Measurements from ENCODE around the gene GOLGA6L24.
"Not testable (repeated sequence)": the region's sequence is repeated elsewhere in the genome, so short reads cannot be mapped to it uniquely, and the experiment has no call there.

GOLGA6L24 gene

GRCh38 chr15:28321358-28322078, 36.4 kb downstream of the GOLGA6L24 start:
- Histone ChIP-seq H3K4me2 (ENCODE audit: low read depth, low read length, poor library complexity, severe bottlenecking) (peak overlapping the region; percentile 48), H3K79me2 (ENCODE audit: insufficient read depth, low read length) (peaks cover 18% of the 10 kb centered on the region), H3K9ac (ENCODE audit: low read depth, low read length, poor library complexity, severe bottlenecking) (peak overlapping the region; percentile 48), H3K4me3 (ENCODE audit: low read length, poor library complexity, severe bottlenecking) (peak overlapping the region; percentile 70)
- not testable (repeated sequence) for H2AFZ ChIP-seq (ENCODE audit: low read length); H3K27me3 ChIP-seq (ENCODE audit: insufficient read depth, low read length, poor library complexity, severe bottlenecking); H3K9me3 ChIP-seq (ENCODE audit: insufficient read depth, low read depth, low read length); H3K9me2 ChIP-seq (replicated peaks; ENCODE audit: low read depth, low read length); H3K4me1 ChIP-seq (ENCODE audit: insufficient read depth, low read length, poor library complexity, severe bottlenecking); H3F3A ChIP-seq (ENCODE audit: low read depth); H4K20me1 ChIP-seq (ENCODE audit: insufficient read depth, low read length, poor library complexity, severe bottlenecking); H3K36me3 ChIP-seq (ENCODE audit: insufficient read depth, low read length)

DNA sequence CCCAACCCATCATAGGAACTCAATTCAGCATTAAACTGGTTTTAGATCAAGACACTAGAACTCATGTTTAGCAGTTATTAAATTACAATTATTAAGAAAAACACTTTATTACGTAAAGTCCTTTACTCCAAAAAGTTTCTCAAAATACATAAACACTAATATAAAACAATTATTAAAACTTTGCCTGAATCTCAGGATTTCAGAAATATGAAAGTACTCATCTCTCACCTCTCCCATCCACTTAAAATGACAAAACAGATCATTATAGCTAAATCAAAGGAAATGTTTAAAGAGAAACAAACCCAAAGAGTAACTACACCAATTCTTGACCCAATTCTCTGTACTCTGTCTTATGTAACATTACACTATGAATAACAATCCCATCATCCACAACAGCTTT, 38.2 kb downstream of the GOLGA6L24 start:
- Histone ChIP-seq H3K79me2 (ENCODE audit: insufficient read depth, low read length) (peaks cover 22% of the 10 kb centered on the region), H3K4me2 (ENCODE audit: low read depth, low read length, poor library complexity, severe bottlenecking) (peak overlapping the region; percentile 48)
- not testable (repeated sequence) for H2AFZ ChIP-seq (ENCODE audit: low read length); H3K9me2 ChIP-seq (replicated peaks; ENCODE audit: low read depth, low read length); H3K4me3 ChIP-seq (ENCODE audit: low read length, poor library complexity, severe bottlenecking); H4K20me1 ChIP-seq (ENCODE audit: insufficient read depth, low read length, poor library complexity, severe bottlenecking); H3K36me3 ChIP-seq (ENCODE audit: insufficient read depth, low read length); H3K9me3 ChIP-seq (ENCODE audit: insufficient read depth, low read depth, low read length); H3F3A ChIP-seq (ENCODE audit: low read depth); H3K4me1 ChIP-seq (ENCODE audit: insufficient read depth, low read length, poor library complexity, severe bottlenecking); H3K9ac ChIP-seq (ENCODE audit: low read depth, low read length, poor library complexity, severe bottlenecking); H3K27me3 ChIP-seq (ENCODE audit: insufficient read depth, low read length, poor library complexity, severe bottlenecking)

- H4K20me1 ChIP-seq (ENCODE audit: insufficient read depth, low read length, poor library complexity, severe bottlenecking); H3K9me2 ChIP-seq (replicated peaks; ENCODE audit: low read depth, low read length); H2AFZ ChIP-seq (ENCODE audit: low read length); H3K9ac ChIP-seq (ENCODE audit: low read depth, low read length, poor library complexity, severe bottlenecking); H3K4me1 ChIP-seq (ENCODE audit: insufficient read depth, low read length, poor library complexity, severe bottlenecking); H3K27me3 ChIP-seq (ENCODE audit: insufficient read depth, low read length, poor library complexity, severe bottlenecking); H3K9me3 ChIP-seq (ENCODE audit: insufficient read depth, low read depth, low read length); H3K4me2 ChIP-seq (ENCODE audit: low read depth, low read length, poor library complexity, severe bottlenecking); H3K4me3 ChIP-seq (ENCODE audit: low read length, poor library complexity, severe bottlenecking); H3K36me3 ChIP-seq (ENCODE audit: insufficient read depth, low read length); H3F3A ChIP-seq (ENCODE audit: low read depth): not testable (repeated sequence)
- H3K79me2 ChIP-seq (ENCODE audit: insufficient read depth, low read length), result peaks cover 22% of the 10 kb centered on the region
Observed at GRCh38 chr15:28318828-28319227, 39.1 kb downstream of the GOLGA6L24 start.

DNA sequence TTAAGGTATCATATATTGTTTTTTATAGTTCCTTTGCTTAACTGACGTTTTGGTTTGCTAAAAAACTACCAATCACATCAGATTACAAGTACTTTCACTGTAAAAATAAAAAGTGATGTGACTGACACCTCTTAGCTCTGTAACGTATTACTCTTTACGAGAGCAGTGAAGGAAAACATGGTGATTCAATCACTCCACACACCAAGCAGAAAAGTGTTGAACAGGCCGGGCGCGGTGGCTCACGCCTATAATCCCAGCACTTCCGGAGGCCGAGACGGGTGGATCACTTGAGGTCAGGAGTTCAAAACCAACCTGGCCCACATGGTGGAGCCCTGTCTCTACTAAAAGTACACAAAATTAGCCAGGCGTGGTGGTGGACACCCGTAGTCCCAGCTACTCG, 39.8 kb downstream of the GOLGA6L24 start:
- H3K9me3 ChIP-seq (ENCODE audit: insufficient read depth, low read depth, low read length); H4K20me1 ChIP-seq (ENCODE audit: insufficient read depth, low read length, poor library complexity, severe bottlenecking); H2AFZ ChIP-seq (ENCODE audit: low read length); H3K36me3 ChIP-seq (ENCODE audit: insufficient read depth, low read length); H3K4me3 ChIP-seq (ENCODE audit: low read length, poor library complexity, severe bottlenecking); H3F3A ChIP-seq (ENCODE audit: low read depth); H3K9ac ChIP-seq (ENCODE audit: low read depth, low read length, poor library complexity, severe bottlenecking); H3K9me2 ChIP-seq (replicated peaks; ENCODE audit: low read depth, low read length); H3K4me1 ChIP-seq (ENCODE audit: insufficient read depth, low read length, poor library complexity, severe bottlenecking); H3K27me3 ChIP-seq (ENCODE audit: insufficient read depth, low read length, poor library complexity, severe bottlenecking): not testable (repeated sequence)
- H3K4me2 ChIP-seq (ENCODE audit: low read depth, low read length, poor library complexity, severe bottlenecking), result peak overlapping the region; percentile 34
- peaks cover 25% of the 10 kb centered on the region for H3K79me2 ChIP-seq (ENCODE audit: insufficient read depth, low read length)

DNA sequence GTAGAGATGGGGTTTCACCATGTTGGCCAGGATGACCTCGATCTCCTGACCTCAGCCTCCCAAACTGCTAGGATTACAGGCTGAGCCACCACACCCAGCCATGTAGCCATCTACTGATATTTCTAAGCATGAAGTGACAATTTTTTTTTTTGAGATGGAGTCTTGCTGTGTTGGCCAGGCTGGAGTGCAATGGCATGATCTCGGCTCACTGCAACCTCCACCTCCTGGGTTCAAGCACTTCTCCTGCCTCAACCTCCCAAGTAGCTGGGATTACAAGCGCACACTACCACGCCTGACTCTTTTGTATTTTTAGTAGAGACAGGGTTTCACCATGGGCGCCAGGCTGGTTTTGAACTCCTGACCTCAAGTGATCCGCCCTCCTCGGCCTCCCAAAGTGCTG, 40.9 kb downstream of the GOLGA6L24 start:
- not testable (repeated sequence) for H3K9ac ChIP-seq (ENCODE audit: low read depth, low read length, poor library complexity, severe bottlenecking); H3K4me2 ChIP-seq (ENCODE audit: low read depth, low read length, poor library complexity, severe bottlenecking); H3K36me3 ChIP-seq (ENCODE audit: insufficient read depth, low read length); H3K4me3 ChIP-seq (ENCODE audit: low read length, poor library complexity, severe bottlenecking); H3K4me1 ChIP-seq (ENCODE audit: insufficient read depth, low read length, poor library complexity, severe bottlenecking); H3F3A ChIP-seq (ENCODE audit: low read depth); H2AFZ ChIP-seq (ENCODE audit: low read length); H4K20me1 ChIP-seq (ENCODE audit: insufficient read depth, low read length, poor library complexity, severe bottlenecking); H3K27me3 ChIP-seq (ENCODE audit: insufficient read depth, low read length, poor library complexity, severe bottlenecking); H3K9me2 ChIP-seq (replicated peaks; ENCODE audit: low read depth, low read length); H3K9me3 ChIP-seq (ENCODE audit: insufficient read depth, low read depth, low read length)
- peaks cover 25% of the 10 kb centered on the region for H3K79me2 ChIP-seq (ENCODE audit: insufficient read depth, low read length)

DNA sequence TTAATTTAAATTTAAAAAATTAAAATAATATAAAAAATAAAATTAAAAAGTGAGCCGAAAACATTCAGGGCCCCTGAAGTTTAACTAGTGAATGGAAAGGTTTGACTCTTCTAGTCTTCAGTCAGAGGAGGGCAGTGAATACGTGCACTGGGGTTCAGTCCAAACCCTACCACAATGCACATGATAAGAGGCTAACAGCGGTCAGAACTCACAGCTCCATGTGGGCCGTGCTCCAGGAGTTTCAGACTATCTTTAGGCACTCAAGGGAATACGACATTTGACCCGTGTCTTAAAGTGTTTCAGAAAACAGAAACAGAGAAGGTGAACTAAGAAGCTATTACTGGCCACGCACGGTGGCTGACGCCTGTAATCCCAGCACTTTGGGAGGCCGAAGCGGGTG, 47.4 kb downstream of the GOLGA6L24 start:
- H3K4me2 ChIP-seq (ENCODE audit: low read depth, low read length, poor library complexity, severe bottlenecking); H3K79me2 ChIP-seq (ENCODE audit: insufficient read depth, low read length); H3K27me3 ChIP-seq (ENCODE audit: insufficient read depth, low read length, poor library complexity, severe bottlenecking); H3K9ac ChIP-seq (ENCODE audit: low read depth, low read length, poor library complexity, severe bottlenecking); H3K9me3 ChIP-seq (ENCODE audit: insufficient read depth, low read depth, low read length); H3K36me3 ChIP-seq (ENCODE audit: insufficient read depth, low read length); H2AFZ ChIP-seq (ENCODE audit: low read length); H3K4me1 ChIP-seq (ENCODE audit: insufficient read depth, low read length, poor library complexity, severe bottlenecking); H4K20me1 ChIP-seq (ENCODE audit: insufficient read depth, low read length, poor library complexity, severe bottlenecking); H3K4me3 ChIP-seq (ENCODE audit: low read length, poor library complexity, severe bottlenecking); H3F3A ChIP-seq (ENCODE audit: low read depth); H3K9me2 ChIP-seq (replicated peaks; ENCODE audit: low read depth, low read length): not testable (repeated sequence)

DNA sequence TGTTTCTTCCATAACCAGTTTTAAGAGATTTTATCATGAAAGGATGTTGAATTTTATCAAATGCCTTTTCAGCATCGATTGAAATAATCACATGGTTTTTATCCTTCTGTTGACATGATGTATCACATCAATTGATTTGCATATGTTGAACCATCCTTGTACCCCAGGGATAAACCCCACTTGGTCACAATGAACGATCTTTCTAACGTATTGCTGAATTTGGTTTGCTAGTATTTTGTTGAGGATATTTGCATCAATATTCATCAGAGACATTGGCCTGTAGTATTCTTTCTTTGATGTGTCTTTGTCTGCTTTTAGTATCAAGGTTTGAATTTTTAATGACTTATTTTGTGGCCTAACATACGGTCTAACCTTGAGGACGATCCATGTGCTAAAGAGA, 49.2 kb downstream of the GOLGA6L24 start:
- H3K79me2 ChIP-seq (ENCODE audit: insufficient read depth, low read length); H3K9me2 ChIP-seq (replicated peaks; ENCODE audit: low read depth, low read length); H2AFZ ChIP-seq (ENCODE audit: low read length); H3K4me3 ChIP-seq (ENCODE audit: low read length, poor library complexity, severe bottlenecking); H3K4me2 ChIP-seq (ENCODE audit: low read depth, low read length, poor library complexity, severe bottlenecking); H3F3A ChIP-seq (ENCODE audit: low read depth); H4K20me1 ChIP-seq (ENCODE audit: insufficient read depth, low read length, poor library complexity, severe bottlenecking); H3K27me3 ChIP-seq (ENCODE audit: insufficient read depth, low read length, poor library complexity, severe bottlenecking); H3K9ac ChIP-seq (ENCODE audit: low read depth, low read length, poor library complexity, severe bottlenecking); H3K36me3 ChIP-seq (ENCODE audit: insufficient read depth, low read length); H3K9me3 ChIP-seq (ENCODE audit: insufficient read depth, low read depth, low read length); H3K4me1 ChIP-seq (ENCODE audit: insufficient read depth, low read length, poor library complexity, severe bottlenecking): not testable (repeated sequence)
